Measurements from ENCODE around the gene INHBC. TPM values are rescaled to one million over a fixed set of nuclear protein-coding genes. Genes with fewer than 3 reads are reported as not detected.

Gene INHBC
- total and polyA plus RNA-seq, 8 donors: 0.37 TPM; not detected in 7

DNA sequence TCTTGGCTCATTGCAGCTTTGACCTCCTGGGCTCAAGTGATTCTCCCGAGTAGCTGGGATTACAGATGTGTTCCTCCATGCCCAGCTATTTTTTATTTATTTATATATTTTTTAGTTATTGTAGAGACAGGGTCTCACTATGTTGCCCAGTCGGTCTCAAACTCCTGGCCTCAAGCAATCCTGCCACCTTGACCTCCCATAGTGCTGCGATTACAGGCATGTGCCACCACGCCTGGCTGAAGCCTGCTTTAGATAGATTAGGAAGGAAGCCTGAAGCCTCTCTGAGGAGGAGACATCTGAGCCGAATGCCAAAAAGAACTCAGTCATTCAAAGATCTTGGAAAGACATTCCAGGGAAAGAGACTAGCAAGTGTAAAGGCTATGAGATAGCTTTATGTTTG, 10.2 kb downstream of the INHBC start:
- intact Hi-C loops (cut with DNase I; ENCODE audit: low total_unique reads): no loop called here
- Histone ChIP-seq H3K9me3 (no peaks in the 10 kb centered on the region), H3K36me3 (no peaks in the 10 kb centered on the region), H3K27ac (no peak overlapping the region), H3K4me1 (no peaks in the 10 kb centered on the region), H3K4me3 (no peak overlapping the region), H3K27me3 (no peaks in the 10 kb centered on the region)
- 74 to 81% (median 78%) methylated on average over 5 of the region's 5 CpGs for WGBS, 5 donors
- DNase-seq: no peak
- TF ChIP-seq EP300 (IDR thresholded peaks at IDR 0.05) (no peak), CTCF (IDR thresholded peaks at IDR 0.05) (no peak), POLR2AphosphoS5 (IDR thresholded peaks at IDR 0.05) (no peak), POLR2A (IDR thresholded peaks at IDR 0.05) (no peak)

- H3K4me3 ChIP-seq: no peak overlapping the region
- no peaks in the 10 kb centered on the region for H3K4me1 ChIP-seq
- WGBS, 5 donors: 93 to 97% (median 96%) methylated on average over 6 of the region's 6 CpGs
- no peaks in the 10 kb centered on the region for H3K36me3 ChIP-seq
- no peak for TF ChIP-seq POLR2A (IDR thresholded peaks at IDR 0.05)
- TF ChIP-seq POLR2AphosphoS5 (IDR thresholded peaks at IDR 0.05): no peak
- no peak for TF ChIP-seq EP300 (IDR thresholded peaks at IDR 0.05)
- no peak for TF ChIP-seq CTCF (IDR thresholded peaks at IDR 0.05)
- DNase-seq: no peak
- no peak overlapping the region for H3K27ac ChIP-seq
- no peaks in the 10 kb centered on the region for H3K27me3 ChIP-seq
- intact Hi-C loops (cut with DNase I; ENCODE audit: low total_unique reads): no loop called here
- H3K9me3 ChIP-seq: no peaks in the 10 kb centered on the region
Measured at GRCh38 chr12:57446292-57446960, 11.8 kb downstream of the INHBC start.

DNA sequence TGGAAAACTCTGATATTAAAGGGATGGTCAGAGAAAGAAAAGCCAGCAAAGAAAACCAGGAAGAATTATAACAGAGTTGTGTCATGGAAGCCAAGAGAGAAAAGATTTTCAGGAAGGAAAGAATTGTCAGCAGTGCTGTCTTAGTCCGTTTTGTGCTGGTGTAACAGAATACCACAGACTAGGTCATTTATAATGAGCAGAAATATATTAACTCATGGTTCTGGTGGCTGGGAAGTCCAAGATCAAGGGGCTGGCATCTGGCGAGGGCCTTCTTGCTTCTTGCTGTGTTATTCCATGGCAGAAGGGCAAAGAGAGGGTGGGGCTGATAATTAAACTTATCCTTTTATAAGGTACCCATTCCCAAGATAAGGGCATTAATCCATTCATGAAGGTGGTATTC, 14.1 kb downstream of the INHBC start:
- intact Hi-C loops (cut with DNase I; ENCODE audit: low total_unique reads): no loop called here
- peaks cover 0 to 8% (median 0%) of the 10 kb centered on the region in 3 donors for H3K27me3 ChIP-seq
- no peak for DNase-seq
- no peak overlapping the region for H3K4me3 ChIP-seq
- TF ChIP-seq POLR2AphosphoS5 (IDR thresholded peaks at IDR 0.05): no peak
- TF ChIP-seq EP300 (IDR thresholded peaks at IDR 0.05): no peak
- TF ChIP-seq POLR2A (IDR thresholded peaks at IDR 0.05): no peak
- TF ChIP-seq CTCF (IDR thresholded peaks at IDR 0.05): no peak
- H3K36me3 ChIP-seq: no peaks in the 10 kb centered on the region
- peaks cover 0 to 9% (median 3%) of the 10 kb centered on the region in 4 donors for H3K4me1 ChIP-seq
- no peaks in the 10 kb centered on the region for H3K9me3 ChIP-seq
- 86 to 94% (median 88%) methylated on average over 2 of the region's 2 CpGs for WGBS, 5 donors
- H3K27ac ChIP-seq: no peak overlapping the region

- Histone ChIP-seq H3K27ac (no peak overlapping the region), H3K36me3 (no peaks in the 10 kb centered on the region), H3K4me1 (peaks cover 0 to 9% (median 3%) of the 10 kb centered on the region in 4 donors), H3K4me3 (no peak overlapping the region), H3K9me3 (no peaks in the 10 kb centered on the region), H3K27me3 (peaks cover 0 to 8% (median 0%) of the 10 kb centered on the region in 3 donors)
- TF ChIP-seq POLR2A (IDR thresholded peaks at IDR 0.05) (no peak), EP300 (IDR thresholded peaks at IDR 0.05) (no peak), CTCF (IDR thresholded peaks at IDR 0.05) (no peak), POLR2AphosphoS5 (IDR thresholded peaks at IDR 0.05) (no peak)
- no peak for DNase-seq
- intact Hi-C loops (cut with DNase I; ENCODE audit: low total_unique reads): no loop called here
- 90 to 98% (median 96%) methylated on average over 7 of the region's 7 CpGs for WGBS, 5 donors
Measured at GRCh38 chr12:57449375-57449774, 14.8 kb downstream of the INHBC start.

Measured in stomach (tissue), 9 donors.